Mammary epithelial cell (primary cell): ENCODE results near the gene PPT2.

Experiments used
- EZH2 ChIP-seq: IDR thresholded peaks from 2 replicates; pipeline ENCODE4 v1.6.1; 2012; ENCODE audit warnings: low read length, inconsistent platforms, borderline replicate concordance
- TF ChIP-seq, protein P1 (sequence below), 2 donors: IDR thresholded peaks in 1 of 2; conservative IDR thresholded peaks in 1 of 2; 2 replicates each; pipeline ENCODE4 v1.5.1; 2011 to 2012; ENCODE audit warnings: inconsistent platforms in 2 of 2, low read length in 2 of 2, mild to moderate bottlenecking in 2 of 2, control low read depth in 1 of 2, low read depth in 1 of 2; ENCODE audit not compliant: insufficient read depth in 1 of 2; ENCODE audit errors: extremely low read depth in 1 of 2

DNA sequence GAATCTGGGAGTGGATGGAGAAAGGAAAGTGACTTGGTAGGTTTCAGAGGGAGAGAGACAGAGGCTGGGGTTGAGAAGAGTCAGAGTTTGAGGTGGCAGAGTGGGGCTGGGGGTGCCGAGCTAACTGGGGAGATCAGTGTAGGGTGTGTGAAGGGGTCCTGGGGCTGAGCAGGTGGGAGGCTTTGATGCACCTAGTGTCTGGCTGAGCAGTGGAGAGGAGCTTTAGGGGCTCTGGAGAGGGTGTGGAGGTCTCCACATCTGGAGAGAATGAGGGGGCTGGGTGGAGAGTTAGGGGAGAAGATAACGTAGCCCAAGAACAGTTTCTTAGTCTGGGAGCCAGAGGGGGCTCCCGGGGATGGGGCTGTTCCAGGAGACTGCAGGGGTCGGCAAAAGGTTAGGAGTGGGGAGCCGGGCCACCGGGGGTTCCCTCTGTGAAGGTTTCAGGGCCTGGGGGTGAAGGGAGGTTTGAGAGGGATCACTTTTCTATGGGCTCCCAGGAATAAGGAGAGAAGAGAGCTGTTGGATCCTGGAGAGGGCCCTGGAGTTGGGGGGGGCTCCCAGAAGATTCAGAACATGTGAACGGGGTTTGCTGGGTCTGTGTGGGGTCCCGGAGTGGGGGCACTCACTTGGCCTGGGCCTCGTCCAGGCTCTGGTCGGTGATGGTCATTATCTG lies 35.3 kb downstream of the PPT2 start:
- TF ChIP-seq, protein P1, sequence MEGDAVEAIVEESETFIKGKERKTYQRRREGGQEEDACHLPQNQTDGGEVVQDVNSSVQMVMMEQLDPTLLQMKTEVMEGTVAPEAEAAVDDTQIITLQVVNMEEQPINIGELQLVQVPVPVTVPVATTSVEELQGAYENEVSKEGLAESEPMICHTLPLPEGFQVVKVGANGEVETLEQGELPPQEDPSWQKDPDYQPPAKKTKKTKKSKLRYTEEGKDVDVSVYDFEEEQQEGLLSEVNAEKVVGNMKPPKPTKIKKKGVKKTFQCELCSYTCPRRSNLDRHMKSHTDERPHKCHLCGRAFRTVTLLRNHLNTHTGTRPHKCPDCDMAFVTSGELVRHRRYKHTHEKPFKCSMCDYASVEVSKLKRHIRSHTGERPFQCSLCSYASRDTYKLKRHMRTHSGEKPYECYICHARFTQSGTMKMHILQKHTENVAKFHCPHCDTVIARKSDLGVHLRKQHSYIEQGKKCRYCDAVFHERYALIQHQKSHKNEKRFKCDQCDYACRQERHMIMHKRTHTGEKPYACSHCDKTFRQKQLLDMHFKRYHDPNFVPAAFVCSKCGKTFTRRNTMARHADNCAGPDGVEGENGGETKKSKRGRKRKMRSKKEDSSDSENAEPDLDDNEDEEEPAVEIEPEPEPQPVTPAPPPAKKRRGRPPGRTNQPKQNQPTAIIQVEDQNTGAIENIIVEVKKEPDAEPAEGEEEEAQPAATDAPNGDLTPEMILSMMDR (conservative IDR thresholded peaks at IDR 0.05 in 1 of 2, IDR thresholded peaks at IDR 0.05 in 1 of 2; ENCODE audit: extremely low read depth in 1 of 2, insufficient read depth in 1 of 2, low read depth in 1 of 2, low read length in 2 of 2) = no peak
- no peak for TF ChIP-seq EZH2
